ENCODE results near the gene IFRD1. TPM values are rescaled to one million over a fixed set of nuclear protein-coding genes. Genes with fewer than 3 reads are reported as not detected.

IFRD1 gene
- total RNA-seq, 1 experiment from 2014 or later = 116 TPM

- Mint-ChIP-seq H3K27me3 (ENCODE audit: insufficient read depth, unreplicated experiment) (no peaks in the 10 kb centered on the region), H3K36me3 (ENCODE audit: insufficient read depth, unreplicated experiment) (no peaks in the 10 kb centered on the region), H3K4me3 (ENCODE audit: unreplicated experiment) (no peak overlapping the region), H3K4me1 (ENCODE audit: insufficient read depth, unreplicated experiment) (peaks cover 8% of the 10 kb centered on the region), H3K9me3 (ENCODE audit: unreplicated experiment) (no peaks in the 10 kb centered on the region), H3K27ac (ENCODE audit: low read depth, unreplicated experiment) (no peak overlapping the region)
- no peak for DNase-seq (ENCODE audit: unreplicated experiment)
- no peak for TF ChIP-seq CTCF (IDR thresholded peaks at IDR 0.05; ENCODE audit: unreplicated experiment)
- CTCF ChIA-PET = interaction anchor here (0.6 to 1.6 kb wide), 4 partner anchors 9 to 680 kb away, joined by 3 to 7 read pairs (median 4); no protein-coding TSS in a partner anchor
- intact Hi-C loops (cut with micrococcal nuclease) = loop anchor here (1.0 kb wide), 1 partner anchor 393 kb away; no protein-coding TSS in a partner anchor
- no TSS peak for BruUV-seq (replicated peaks)
- POLR2A ChIA-PET = no interaction called here
Observed at GRCh38 chr7:112505495-112505894, 55.2 kb downstream of the IFRD1 start.

GRCh38 chr7:112508404-112508803 lies 58.1 kb downstream of the IFRD1 start:
- intact Hi-C loops (cut with micrococcal nuclease) = no loop called here
- BruUV-seq (replicated peaks) = no TSS peak
- H3K27ac Mint-ChIP-seq (ENCODE audit: low read depth, unreplicated experiment) = no peak overlapping the region
- peaks cover 14% of the 10 kb centered on the region for H3K4me1 Mint-ChIP-seq (ENCODE audit: insufficient read depth, unreplicated experiment)
- no peaks in the 10 kb centered on the region for H3K36me3 Mint-ChIP-seq (ENCODE audit: insufficient read depth, unreplicated experiment)
- POLR2A ChIA-PET = no interaction called here
- no peaks in the 10 kb centered on the region for H3K27me3 Mint-ChIP-seq (ENCODE audit: insufficient read depth, unreplicated experiment)
- no peaks in the 10 kb centered on the region for H3K9me3 Mint-ChIP-seq (ENCODE audit: unreplicated experiment)
- DNase-seq (ENCODE audit: unreplicated experiment) = no peak
- no peak overlapping the region for H3K4me3 Mint-ChIP-seq (ENCODE audit: unreplicated experiment)
- CTCF ChIA-PET = no interaction called here
- no peak for TF ChIP-seq CTCF (IDR thresholded peaks at IDR 0.05; ENCODE audit: unreplicated experiment)

- DNase-seq (ENCODE audit: unreplicated experiment) = no peak
Observed at GRCh38 chr7:112509402-112509801, 59.1 kb downstream of the IFRD1 start.

More at GRCh38 chr7:112509402-112509801, 59.1 kb downstream of the IFRD1 start:
- BruUV-seq (replicated peaks) = no TSS peak
- intact Hi-C loops (cut with micrococcal nuclease) = no loop called here
- no peaks in the 10 kb centered on the region for H3K36me3 Mint-ChIP-seq (ENCODE audit: insufficient read depth, unreplicated experiment)
- H3K27me3 Mint-ChIP-seq (ENCODE audit: insufficient read depth, unreplicated experiment) = no peaks in the 10 kb centered on the region
- no peak overlapping the region for H3K4me3 Mint-ChIP-seq (ENCODE audit: unreplicated experiment)
- H3K9me3 Mint-ChIP-seq (ENCODE audit: unreplicated experiment) = no peaks in the 10 kb centered on the region
- ChIA-PET CTCF (interaction anchor here (0.5 to 3.0 kb wide), 7 partner anchors 9 to 653 kb away, joined by 3 to 15 read pairs (median 4); no protein-coding TSS in a partner anchor), POLR2A (no interaction called here)
- H3K4me1 Mint-ChIP-seq (ENCODE audit: insufficient read depth, unreplicated experiment) = peaks cover 14% of the 10 kb centered on the region
- no peak for TF ChIP-seq CTCF (IDR thresholded peaks at IDR 0.05; ENCODE audit: unreplicated experiment)
- H3K27ac Mint-ChIP-seq (ENCODE audit: low read depth, unreplicated experiment) = no peak overlapping the region
